ENCODE measurements around the gene ADD1. TPM values are rescaled to one million over a fixed set of nuclear protein-coding genes. Genes with fewer than 3 reads are reported as not detected.
A peak's percentile ranks its signal among the peaks of the same experiment; 100 is the strongest.

ADD1 gene
- total RNA-seq, 1 experiment from 2014 or later = 129 TPM

DNA sequence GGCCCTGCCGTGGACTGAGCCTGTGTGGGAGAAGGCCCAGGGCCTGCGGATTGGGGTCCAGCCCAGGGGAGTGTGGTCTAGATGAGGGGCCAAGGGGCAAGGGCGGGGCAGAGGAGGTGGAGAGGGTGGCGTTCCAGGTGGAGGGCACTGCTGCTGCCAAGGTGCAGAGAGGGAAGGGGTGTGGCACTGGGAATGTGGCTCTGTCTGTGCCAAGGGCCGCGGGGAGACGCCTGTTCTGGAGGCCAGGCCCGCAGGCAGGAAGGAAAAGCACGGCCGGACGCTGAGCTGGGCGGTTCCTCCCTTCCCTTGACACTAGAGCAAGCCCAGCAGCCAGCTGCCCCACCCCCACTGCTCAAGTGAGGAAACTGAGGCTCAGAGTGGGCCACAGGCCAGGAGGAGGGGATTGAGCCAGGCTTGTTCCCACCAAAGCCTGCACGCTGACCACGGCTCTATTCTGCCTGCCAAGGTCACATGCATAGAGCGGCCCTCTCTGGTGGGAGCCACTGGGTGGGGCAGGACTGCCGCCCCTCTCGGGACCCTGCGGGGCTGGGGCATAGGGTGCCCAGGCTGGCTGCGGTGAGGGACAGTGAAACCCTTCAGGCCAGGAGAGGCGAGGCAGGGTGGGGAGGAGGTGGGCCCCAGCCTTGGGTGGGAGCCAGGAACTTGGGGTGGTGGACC is 37.8 kb upstream of the ADD1 start:
- no peak for DNase-seq (ENCODE audit: low read depth)

DNA sequence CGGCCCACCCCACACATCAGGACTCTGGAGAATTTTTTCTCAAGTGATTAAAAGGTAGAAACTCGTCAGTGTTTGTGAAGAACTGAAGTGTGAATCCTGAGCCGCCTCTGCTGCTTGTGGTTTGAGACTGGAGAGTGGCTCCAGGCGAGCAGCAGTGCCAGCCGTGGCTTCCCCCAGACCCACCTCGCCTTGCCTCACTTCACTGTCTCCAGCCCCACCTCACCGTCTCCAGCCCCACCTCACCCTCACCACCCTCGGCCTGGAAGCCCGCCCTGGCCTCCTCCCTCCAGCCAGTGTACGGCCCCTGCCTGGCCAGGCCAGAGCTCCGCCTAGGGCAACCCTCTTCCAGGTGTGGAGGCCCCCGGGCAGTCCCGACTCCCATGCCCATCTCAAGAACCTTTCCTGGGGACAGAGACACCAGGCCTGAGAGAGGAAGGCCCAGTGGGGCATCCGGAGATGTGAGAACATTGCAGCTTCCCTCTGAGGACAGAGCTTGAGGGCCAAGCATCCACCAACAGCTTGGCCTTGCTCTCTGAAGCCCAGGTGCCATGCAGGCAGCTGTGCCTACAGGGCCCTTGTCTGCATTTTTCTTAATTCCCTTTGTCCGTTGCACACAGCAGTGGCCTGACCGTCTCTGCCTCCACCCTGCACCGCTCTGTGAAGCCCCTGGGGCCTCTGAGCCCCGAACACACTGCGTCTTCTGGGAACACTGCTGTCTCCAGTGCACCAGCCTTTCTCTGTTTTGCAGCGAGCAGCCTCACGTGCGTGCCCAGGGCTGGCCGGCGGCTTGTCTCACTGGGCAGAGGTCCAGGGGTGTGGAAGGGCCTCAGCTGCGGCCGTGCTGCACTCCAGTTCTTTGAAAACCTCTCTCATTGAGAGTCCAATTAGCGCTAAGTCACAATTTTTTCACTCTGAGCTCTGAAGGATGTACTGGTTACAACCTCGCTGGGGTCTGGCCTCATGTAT is 37.0 kb upstream of the ADD1 start:
- no peak for DNase-seq (ENCODE audit: low read depth)

DNA sequence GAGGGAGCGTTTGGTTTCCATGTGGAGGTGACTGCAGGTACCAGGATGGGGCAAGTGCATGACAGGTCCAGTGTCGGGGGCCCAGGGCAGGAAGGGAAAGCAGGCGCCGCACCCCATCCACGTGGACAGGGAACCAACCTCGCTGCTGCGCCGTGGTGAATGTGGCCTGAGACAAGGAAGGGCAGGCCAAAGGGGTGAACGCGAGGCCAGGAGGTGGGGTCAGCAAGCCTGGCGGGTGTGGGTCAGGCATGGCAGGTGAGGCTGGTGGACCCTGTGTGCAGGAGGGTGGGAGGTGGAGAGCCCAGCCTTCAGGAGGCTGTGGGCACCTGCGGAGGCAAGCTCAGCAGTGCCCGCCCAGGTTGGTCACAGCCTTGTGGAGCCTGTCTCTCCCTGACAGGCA is 36.1 kb upstream of the ADD1 start:
- DNase-seq (ENCODE audit: low read depth) = no peak

DNA sequence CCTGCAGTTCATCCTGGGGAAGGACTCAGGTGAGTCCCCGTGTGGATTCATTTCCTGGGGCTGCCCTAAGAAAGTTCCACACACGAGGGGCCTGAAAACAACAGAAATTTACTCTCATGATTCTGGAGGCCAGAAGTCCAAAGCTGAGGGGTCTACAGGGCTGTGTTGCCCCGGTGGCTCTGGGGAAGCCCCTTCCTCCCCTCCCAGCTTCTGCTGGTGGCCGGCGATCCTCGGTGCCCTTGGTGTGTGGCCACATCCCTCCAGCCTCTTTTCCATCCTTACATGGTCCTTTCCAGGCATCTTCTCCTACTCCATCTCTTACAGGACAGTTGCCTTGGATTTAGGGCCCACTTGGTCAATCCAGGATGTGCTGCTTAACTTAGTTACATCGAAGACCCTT is 35.6 kb upstream of the ADD1 start:
- DNase-seq (ENCODE audit: low read depth) = no peak

DNA sequence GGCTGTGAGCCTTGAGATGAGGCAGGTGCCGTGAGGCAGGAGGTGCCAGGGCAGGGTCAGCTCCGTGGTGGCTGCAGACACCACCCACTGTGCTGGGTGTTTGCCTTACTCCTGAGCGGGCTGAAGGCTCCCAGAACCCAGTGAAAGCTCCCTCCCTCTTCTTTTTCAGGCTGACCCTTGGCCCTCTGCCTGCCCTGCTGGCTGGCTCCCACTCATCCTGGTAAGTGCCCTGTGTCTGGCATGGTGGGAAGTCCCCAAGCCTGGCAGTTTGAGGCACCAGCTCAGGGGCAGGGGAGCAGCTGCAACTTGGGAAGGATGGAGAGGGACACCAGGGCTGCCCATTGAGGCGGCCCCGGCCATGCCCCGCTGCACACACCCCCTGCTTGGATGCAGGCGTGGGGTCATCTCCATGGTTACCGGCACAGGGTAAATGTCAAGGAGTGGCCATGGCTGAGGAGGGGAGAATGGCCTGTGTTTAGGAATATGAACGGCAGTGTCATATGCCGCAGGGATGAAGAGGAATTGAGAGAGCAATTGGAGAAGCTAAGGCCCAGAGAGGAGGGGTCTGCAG is 33.9 kb upstream of the ADD1 start:
- DNase-seq (ENCODE audit: low read depth) = no peak

DNA sequence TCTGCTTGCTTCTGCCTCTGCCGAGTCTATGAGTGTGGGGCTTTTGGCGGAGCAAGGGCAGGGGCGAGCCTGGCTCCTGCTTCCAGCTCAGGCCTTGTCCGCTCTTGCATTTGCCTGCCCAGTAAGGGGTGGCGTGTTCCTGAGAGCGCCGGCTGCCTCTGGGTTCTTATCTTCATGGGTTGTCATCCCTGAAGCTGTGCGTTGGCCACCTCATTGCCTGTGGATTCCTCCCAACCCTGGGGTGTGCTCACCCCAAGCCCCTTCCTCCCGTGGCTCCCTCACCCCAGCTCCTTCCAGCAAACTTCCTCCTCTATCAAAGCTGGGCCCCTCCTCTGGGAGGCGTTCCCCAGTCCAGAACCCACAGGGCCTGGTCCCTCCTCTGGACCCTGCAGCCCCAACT is 33.3 kb upstream of the ADD1 start:
- DNase-seq (ENCODE audit: low read depth) = no peak

DNA sequence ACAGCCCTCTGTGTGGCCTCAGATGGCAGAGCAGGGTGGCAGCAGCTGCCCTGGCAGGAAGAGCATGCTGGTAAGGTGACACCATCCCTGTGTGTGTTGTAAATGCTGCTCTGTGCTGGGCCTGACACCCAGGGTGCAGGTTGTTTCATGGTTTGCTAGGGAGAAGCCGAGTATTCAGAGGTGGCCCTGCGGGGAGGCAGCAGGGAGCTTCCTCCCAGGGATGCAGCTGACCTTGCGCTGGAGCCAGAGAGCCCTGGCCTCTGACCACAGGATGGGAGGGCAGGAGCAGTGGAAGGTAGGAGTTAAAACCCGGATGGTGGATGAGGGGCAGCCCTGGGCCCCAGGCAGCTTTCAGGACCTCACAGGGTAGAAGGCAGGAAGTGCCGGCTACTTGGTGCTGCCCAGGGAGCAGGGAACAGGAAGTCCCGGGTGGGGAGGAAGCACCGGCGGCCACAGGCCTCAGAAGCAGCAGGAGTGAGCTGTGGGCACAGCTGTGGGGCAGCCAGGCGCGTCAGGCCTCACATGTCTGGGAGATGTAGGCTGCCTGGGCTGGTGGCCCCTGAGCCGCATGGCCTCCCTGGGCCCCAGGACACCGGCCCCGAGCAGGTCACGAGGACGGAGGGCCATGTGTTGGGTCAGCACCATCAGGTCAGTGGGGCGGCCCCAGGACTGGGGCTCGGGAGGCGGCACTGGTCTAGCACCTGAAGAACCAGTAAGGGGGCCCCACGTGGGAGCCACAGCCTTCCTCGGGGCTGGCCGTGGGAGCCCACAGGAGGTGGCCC is 31.6 kb upstream of the ADD1 start:
- DNase-seq (ENCODE audit: low read depth) = peak; percentile 91

DNA sequence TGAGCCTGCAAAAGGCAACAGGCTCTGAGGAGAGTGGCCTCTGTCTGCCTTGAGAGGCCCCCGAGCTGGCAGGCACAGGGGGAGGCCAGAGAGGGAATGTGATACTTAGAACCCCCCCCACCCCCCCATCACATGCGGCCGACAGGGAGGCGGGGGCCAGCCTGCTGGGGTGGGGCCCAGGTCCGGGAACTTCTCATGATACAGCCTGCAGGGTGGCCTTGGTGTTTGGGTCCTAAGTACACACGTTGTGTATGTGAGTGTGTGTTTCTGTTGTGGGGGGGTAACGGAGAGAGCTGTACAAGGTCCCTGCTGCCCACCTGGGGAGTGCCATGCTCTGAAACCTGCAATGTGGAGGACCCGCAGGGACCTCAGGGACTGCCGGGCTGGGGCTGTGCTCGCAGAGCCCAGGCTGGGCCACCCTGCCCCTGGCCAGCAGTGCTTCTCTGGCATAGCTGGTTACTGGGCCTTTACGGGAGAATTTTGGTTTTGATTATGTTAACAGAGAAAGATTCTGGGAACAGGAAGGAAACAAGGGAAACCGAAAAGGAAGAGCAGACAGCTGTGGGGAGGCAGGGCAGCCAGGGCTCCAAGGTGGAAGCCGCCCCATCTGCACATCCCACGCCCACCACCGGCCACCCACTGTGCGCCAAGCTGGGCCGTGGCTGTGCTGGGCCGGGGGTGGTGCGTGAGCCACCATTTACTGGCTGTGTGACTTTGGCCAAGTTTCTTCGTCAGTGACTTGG is 30.9 kb upstream of the ADD1 start:
- no peak for DNase-seq (ENCODE audit: low read depth)

DNA sequence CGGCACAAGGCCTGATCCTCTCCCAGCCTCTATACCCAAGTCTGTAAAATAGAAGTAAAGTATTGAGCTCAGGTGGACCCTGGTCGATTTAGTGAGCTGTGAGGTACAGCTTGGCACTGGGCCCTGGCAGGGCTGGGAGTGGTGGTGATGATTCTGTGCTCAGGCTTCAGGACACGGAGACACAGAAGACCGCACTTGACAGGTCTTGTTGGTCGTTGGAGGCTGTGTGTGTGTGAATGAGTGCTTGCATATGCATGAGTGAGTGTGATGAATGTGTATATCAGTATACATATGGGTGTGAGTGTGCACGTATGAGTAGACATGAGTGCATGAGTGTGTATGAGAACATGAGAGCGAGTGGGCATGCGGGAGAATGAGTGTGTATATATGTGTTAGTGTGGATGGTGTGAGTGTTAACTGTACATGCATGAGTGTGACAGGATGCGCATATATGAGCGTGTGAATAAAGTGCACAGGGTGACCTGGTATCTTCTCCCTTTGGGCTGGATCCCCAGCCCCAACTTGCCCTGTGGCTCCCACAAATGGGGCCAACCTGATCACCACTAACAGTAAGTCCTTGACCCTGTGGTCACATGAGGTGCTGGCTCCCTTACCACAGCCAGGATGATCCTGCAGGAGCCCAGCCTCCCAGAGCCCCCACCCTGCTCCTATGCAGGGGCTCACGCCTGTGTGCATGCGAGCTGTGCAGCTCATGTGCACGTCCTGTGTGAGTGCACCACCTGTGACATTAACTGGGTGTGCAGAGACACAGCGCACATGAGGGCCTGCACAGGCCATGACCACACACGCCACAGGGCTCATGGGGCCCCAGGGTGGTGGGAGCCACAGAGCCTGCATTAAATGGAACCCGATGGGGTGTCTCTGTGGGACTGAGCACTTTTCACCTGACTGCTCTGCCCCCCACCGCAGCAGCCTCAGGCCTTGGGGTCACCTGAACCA is 29.9 kb upstream of the ADD1 start:
- DNase-seq (ENCODE audit: low read depth) = no peak

DNA sequence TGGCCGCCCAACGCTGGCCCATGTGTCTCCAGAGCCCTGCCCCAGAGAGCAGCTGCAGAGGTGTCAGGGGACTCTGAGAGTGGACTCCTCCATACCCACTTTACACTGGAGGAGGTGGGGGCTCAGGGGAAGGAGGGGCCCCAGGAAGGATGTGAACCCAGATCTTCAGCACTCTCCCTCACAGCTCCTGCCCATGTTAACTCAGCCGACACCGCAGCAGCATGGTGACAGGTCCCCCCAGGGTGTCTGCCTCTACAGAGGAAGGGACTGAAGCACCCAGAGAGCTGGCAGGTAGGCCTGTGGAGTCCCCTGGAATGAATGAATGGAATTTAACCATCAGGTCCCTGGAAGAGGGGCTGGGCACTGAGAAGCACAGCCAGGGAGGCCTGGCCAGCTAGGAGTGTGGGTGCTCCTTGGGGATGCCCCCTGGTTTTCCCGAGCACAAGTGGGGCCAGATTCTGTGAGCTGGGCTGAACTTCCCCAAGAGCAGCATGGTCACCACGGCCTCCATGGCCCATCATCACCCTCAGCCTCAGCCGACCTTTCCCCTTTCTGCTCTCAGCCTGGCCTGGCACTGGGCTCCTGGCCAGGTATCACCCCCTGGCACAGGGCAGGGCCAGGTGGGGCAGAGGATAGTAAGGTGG is 28.9 kb upstream of the ADD1 start:
- DNase-seq (ENCODE audit: low read depth) = no peak

DNA sequence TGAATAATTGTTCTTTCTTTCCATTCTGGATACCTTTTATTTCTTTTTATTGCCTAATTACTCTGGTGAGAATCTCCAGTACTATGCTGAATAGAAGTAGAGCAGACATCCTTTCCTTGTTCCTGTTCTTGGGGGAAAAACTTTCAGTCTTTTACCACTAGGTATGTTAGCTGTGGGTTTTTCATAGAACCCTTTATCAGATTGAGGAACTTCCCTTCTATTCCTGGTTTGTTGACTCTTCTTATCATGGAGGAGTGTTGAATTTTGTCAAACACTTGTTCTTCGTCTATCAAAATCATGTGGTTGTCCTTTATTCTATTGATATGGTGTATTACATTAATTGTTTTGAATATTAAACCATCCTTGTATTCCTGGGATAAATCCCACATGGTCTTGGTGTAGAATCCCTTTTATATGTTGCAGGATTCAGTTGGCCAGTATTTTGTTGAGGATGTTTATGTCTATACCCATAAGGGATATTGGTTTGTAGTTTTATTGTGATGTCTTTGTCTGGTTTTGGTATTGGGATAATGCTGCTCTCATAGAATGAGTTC is 27.2 kb upstream of the ADD1 start:
- DNase-seq (ENCODE audit: low read depth) = no peak

DNA sequence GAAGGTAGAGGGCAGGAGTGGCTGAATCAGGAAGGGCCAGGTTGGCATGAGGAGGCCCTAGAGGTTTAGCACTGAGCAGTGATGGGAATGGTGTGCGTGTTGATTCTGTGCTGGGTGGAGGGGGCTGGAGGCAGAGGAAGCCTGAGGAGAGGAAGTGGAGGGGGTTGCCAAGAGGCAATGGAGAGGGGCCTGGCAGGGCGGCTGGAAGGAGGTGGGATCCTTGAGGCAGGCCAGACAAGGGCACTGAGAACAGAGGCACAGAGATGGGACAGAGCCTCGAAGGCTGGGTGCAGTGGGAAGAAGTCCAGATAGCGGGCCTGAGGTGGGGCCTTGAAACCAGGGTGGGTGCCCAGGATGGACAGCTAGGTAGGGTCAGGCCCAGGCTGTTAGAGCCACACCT is 26.5 kb upstream of the ADD1 start:
- DNase-seq (ENCODE audit: low read depth) = no peak

DNA sequence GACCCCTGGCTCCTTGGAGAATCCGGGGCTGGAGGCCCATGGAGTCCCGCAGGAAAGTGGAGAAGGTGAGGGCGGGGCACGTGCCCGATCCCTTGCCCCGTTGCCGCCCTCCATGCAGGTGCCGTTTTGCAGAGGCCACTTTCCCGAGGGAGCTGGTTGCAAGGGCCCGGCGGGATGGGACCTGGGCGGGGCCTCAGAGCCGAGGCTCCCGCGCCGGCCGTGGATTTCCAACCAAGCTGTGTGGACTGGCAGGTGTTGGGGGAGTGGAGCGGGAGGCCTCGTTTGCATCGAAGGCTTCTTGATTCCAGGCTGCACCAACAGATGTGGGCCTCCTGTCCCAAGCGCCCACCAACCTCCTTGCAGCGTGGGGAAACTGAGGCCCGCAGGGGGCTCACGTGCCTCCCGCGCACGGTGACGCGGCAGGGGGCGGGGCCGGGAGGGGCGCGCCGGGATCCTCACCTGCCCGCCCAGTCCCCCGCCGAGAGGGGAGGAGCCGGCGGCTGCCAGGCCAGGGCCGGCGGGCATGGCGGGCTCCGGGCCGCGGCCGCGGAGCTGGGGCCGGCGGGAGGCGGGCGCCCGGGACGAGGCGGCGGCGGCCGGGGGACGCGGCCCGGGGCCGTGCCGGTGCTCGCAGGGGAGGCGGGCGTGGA is 25.8 kb upstream of the ADD1 start:
- no peak for DNase-seq (ENCODE audit: low read depth)

DNA sequence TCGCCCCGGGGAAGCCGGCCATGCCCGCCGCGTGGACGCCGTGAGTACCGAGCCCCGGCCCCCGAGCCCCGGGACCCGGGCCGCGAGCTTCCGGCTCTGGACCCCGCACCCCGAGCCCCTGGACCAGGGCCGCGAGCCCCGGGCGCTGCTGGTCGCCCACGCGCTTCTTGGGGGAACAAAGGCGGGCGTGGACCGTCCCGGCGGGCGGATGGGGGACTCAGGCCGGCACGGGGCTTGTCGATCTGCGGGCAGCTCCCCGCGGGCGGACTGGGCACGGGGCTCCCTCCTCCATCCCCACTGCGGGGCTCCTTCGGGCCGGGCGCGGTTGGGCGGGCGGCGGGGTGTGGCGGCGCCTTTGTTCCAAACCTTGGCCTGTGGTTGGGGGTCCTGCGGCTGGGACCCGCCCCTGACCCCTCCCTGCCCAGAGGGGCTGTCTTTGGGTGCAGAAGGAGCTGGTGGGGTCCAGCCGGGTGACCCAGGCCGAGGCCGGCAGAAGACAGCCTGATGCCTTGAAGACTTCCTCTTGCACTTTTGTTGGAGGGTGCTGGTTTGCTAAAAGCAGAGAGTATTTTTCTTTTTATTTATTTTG is 25.2 kb upstream of the ADD1 start:
- DNase-seq (ENCODE audit: low read depth) = no peak

DNA sequence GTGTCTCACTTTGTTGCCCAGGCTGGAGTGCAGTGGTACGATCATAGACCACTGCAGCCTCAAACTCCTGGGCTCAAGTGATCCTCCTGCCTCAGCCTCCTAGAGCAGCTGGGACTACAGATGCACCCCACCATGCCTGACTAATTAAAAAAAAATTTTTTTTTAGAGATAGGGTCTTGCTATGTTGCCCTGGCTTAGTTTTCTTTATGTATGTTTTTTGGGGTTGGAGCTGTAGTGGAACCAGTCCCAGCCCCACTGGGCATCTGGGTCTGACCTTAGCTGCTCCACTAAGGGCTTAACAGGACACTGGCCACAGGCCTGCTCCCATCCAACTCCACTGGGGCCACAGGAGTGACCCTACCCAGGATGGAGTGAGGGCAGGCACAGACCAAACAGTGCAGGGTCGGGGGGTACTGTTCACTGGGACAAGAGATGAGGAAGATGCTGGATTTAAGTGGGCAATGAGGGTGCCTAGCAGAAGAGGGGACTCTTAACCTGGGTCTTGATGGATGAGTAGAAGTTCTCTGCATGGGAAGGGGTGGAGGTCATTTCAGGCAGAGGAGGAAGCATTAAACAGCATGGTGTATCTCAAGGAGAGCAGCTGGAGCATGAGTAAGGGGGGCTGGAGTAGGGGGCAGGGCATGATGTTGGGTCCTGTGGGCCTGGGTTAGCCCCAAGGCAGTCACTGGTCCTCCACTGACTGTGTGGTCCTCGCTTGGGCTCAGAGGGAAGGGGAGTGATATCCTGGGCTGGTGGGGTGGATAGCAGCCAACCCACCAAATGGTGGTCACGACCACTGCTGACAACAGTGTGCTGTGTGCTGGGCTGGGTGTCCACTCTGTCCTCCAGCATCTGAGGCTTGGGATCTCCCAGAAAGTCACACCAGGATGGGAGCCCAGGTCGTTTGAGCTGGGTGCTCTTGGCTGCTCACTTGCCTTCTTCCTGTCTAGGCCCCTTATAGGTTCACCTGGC is 24.1 kb upstream of the ADD1 start:
- DNase-seq (ENCODE audit: low read depth) = no peak

DNA sequence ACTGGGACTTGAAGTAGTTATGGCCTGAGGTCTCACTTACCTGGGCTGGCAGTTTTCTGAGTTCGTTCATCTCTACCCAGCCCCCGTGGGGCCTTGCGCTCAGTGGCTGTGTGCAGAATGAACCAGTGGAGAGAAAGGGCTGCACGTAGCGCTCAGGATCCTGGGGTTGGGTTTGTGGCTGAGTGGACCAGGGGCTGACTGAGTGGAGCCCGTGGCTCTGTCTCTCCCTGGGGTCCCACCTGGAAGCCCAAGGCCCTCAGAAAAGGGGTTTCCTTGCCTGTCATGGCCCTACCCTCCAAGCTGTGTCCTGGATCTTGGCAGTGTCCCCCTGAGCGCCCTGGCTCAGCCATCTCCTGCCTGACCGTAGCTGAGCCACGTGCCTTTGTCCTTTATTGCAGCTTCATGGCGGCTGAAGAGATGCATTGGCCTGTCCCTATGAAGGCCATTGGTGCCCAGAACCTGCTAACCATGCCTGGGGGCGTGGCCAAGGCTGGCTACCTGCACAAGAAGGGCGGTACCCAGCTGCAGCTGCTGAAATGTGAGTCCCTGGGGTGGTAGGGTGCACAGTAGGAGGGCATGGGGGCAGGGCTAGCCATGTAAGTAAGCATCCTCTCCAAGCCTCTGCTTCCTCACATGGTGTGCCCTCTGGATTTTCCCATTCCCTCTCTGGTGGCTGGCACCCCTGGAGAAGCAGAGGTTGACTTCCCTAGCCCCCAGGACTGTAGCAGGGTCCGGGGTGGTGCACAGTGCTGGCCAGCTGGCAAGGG is 23.2 kb upstream of the ADD1 start:
- no peak for DNase-seq (ENCODE audit: low read depth)

Data from HT1080 (cell line).